ENCODE results near the gene TTC19. TPM values are rescaled to one million over a fixed set of nuclear protein-coding genes. Genes with fewer than 3 reads are reported as not detected.

Gene TTC19
- total and polyA plus RNA-seq, 8 donors: 12.6 to 1,106 (median 54.0) TPM

DNA sequence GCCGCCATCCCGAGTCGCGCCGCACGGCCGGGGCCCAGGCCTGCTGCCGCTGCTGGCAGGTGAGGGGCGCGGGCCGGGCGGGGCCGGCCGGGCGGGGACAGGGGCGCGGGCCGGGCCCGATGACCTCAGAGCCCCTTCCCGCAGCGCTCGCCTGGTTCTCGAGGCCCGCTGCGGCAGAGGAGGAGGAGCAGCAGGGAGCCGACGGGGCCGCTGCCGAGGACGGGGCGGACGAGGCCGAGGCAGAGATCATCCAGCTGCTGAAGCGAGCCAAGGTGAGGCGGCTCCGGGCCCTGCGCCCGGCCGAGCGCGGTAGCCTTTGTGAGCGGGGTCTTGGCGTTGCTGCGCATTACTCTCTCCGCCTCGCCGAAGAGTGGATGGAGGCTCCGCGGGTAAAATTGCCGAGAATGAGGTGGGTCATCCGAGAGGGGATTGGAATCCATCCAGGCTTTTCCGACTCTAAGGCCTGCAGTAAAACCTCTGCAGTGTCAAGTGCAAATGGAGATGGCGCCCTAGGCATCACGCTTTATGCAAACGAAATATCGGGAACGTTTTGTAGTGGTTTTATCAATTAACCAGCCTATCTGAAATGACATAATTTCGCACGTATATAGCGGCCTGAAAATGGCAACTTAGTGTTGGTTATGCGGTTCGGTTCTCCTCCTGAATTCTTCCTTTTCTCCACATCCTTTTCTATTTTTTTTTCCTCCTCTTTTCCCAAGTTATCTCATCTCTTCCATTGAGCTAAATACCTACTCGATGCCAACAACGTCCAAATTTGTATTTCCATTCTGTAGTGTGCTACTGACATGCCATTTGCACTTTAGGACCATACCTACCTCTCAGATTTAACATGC is 577 bp downstream of the TTC19 start:
- intact Hi-C loops (cut with DNase I; ENCODE audit: low total_unique reads): no loop called here
- peak in 1 of 2 donors; percentile 86 for DNase-seq

GRCh38 chr17:16001226-16001897 is 1.7 kb downstream of the TTC19 start:
- DNase-seq: no peak
- intact Hi-C loops (cut with DNase I; ENCODE audit: low total_unique reads): no loop called here
- Histone ChIP-seq H3K27ac (no peak overlapping the region), H3K36me3 (peaks cover 35 to 57% (median 52%) of the 10 kb centered on the region in 4 donors), H3K27me3 (no peaks in the 10 kb centered on the region), H3K9me3 (no peaks in the 10 kb centered on the region), H3K4me1 (peaks cover 16 to 33% (median 25%) of the 10 kb centered on the region in 4 donors), H3K4me3 (peak overlapping the region in 2 of 4 donors; percentile 68 to 79)
- TF ChIP-seq POLR2A (IDR thresholded peaks at IDR 0.05) (no peak), CTCF (IDR thresholded peaks at IDR 0.05) (no peak), EP300 (IDR thresholded peaks at IDR 0.05) (no peak), POLR2AphosphoS5 (IDR thresholded peaks at IDR 0.05) (no peak)

More for the DNA sequence above, 577 bp downstream of the TTC19 start:
- TF ChIP-seq CTCF (IDR thresholded peaks at IDR 0.05) (no peak), EP300 (IDR thresholded peaks at IDR 0.05) (no peak), POLR2AphosphoS5 (IDR thresholded peaks at IDR 0.05) (no peak), POLR2A (IDR thresholded peaks at IDR 0.05) (no peak)
- Histone ChIP-seq H3K36me3 (peaks cover 24 to 45% (median 41%) of the 10 kb centered on the region in 4 donors), H3K9me3 (no peaks in the 10 kb centered on the region), H3K27me3 (no peaks in the 10 kb centered on the region), H3K27ac (peak overlapping the region; percentile 93 to 98 (median 97)), H3K4me1 (peaks cover 16 to 33% (median 25%) of the 10 kb centered on the region in 4 donors), H3K4me3 (peak overlapping the region; percentile 67 to 79 (median 71))
- WGBS, 5 donors: 1 to 5% (median 1%) methylated on average over 14 to 64 of the region's 64 CpGs

GRCh38 chr17:16002708-16003260 is 3.2 kb downstream of the TTC19 start:
- Histone ChIP-seq H3K27me3 (no peaks in the 10 kb centered on the region), H3K9me3 (no peaks in the 10 kb centered on the region), H3K4me3 (no peak overlapping the region), H3K27ac (no peak overlapping the region), H3K36me3 (peaks cover 48 to 65% (median 64%) of the 10 kb centered on the region in 4 donors), H3K4me1 (peaks cover 16 to 31% (median 25%) of the 10 kb centered on the region in 4 donors)
- WGBS, 5 donors: 84 to 87% (median 87%) methylated on average over 2 of the region's 2 CpGs
- intact Hi-C loops (cut with DNase I; ENCODE audit: low total_unique reads): no loop called here
- TF ChIP-seq POLR2AphosphoS5 (IDR thresholded peaks at IDR 0.05): no peak
- no peak for TF ChIP-seq POLR2A (IDR thresholded peaks at IDR 0.05)
- TF ChIP-seq EP300 (IDR thresholded peaks at IDR 0.05): no peak
- no peak for TF ChIP-seq CTCF (IDR thresholded peaks at IDR 0.05)
- no peak for DNase-seq

DNA sequence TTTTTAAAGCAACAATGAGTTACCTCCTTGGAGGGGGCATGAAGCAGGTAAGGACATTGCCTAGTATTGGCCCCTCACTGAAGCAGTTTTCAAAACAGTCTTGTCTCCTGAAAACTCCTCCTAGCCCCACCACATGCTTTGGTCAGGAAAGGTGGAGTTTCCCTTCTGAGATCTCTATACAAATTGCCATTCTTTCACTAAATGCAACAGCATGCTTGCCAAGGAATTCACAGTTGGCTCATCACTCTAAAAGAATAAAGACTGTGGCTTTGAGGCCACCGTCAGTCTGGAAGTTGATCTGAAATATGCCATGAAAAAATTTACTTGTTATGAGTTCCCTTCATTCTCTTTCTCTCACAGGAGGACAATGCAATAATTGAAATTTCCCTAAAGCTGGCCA is 4.2 kb downstream of the TTC19 start:
- no peak for TF ChIP-seq EP300 (IDR thresholded peaks at IDR 0.05)
- H3K27ac ChIP-seq: no peak overlapping the region
- no peak for DNase-seq
- no peak overlapping the region for H3K4me3 ChIP-seq
- intact Hi-C loops (cut with DNase I; ENCODE audit: low total_unique reads): no loop called here
- WGBS, 5 donors: 81 to 95% (median 82%) methylated on average over 1 of the region's 1 CpG
- no peaks in the 10 kb centered on the region for H3K9me3 ChIP-seq
- H3K4me1 ChIP-seq: peaks cover 10 to 21% (median 17%) of the 10 kb centered on the region in 4 donors
- peaks cover 59 to 76% (median 75%) of the 10 kb centered on the region in 4 donors for H3K36me3 ChIP-seq
- no peaks in the 10 kb centered on the region for H3K27me3 ChIP-seq
